HepG2 (cell line): Measurements from ENCODE around the gene MBNL3. TPM values are rescaled to one million over a fixed set of nuclear protein-coding genes. Genes with fewer than 3 reads are reported as not detected.
A peak's percentile ranks its signal among the peaks of the same experiment; 100 is the strongest.

Source experiments
- AGO2 ChIP-seq: fragments of 200-400 bp; formaldehyde crosslinking; optimal IDR thresholded peaks from 2 replicates; pipeline ENCODE3; 2017; ENCODE audit warnings: mild to moderate bottlenecking, low read depth, low read length, moderate library complexity
- AKNA ChIP-seq: sonication (generic); formaldehyde crosslinking; IDR thresholded peaks from 2 replicates; pipeline ENCODE4 v1.4.0; 2020; ENCODE audit warnings: missing genetic modification reagents, borderline replicate concordance
- CBX5 ChIP-seq: sonication (generic); formaldehyde crosslinking; IDR thresholded peaks from 2 replicates; pipeline ENCODE4 v1.4.0; 2020; ENCODE audit warnings: missing genetic modification reagents, borderline replicate concordance
- ELK4 ChIP-seq: sonication (generic); formaldehyde crosslinking; IDR thresholded peaks from 2 replicates; pipeline ENCODE4 v1.9.0; 2021; ENCODE audit warnings: missing genetic modification reagents, borderline replicate concordance
- EZH2 ChIP-seq: conservative IDR thresholded peaks from 2 replicates; pipeline ENCODE4 v1.6.1; 2012; ENCODE audit warnings: mild to moderate bottlenecking, low read depth, low read length, moderate library complexity
- IKZF4 ChIP-seq: sonication (generic); formaldehyde crosslinking; IDR thresholded peaks from 2 replicates; pipeline ENCODE4 v1.5.1; 2020; ENCODE audit warnings: borderline replicate concordance, mild to moderate bottlenecking, low read depth, missing genetic modification reagents; ENCODE audit errors: not compliant biosample characterization
- IRF9 ChIP-seq: sonication (generic); formaldehyde crosslinking; IDR thresholded peaks from 2 replicates; pipeline ENCODE4 v1.8.0; 2022; ENCODE audit warnings: missing genetic modification reagents, mild to moderate bottlenecking, borderline replicate concordance
- LCORL ChIP-seq, 2 experiments: fragments of 450-650 bp in 1 of 2; sonication (generic) in 1 of 2; formaldehyde crosslinking in 1 of 2; IDR thresholded peaks; 2 replicates each; pipeline versions ENCODE4 v1.5.0 to v1.6.1; 2017 to 2020; ENCODE audit warnings: antibody characterized with exemption in 1 of 2, missing genetic modification reagents in 1 of 2
- NFKB2 ChIP-seq: sonication (generic); formaldehyde crosslinking; IDR thresholded peaks from 2 replicates; pipeline ENCODE4 v1.4.0; 2020; ENCODE audit warnings: missing genetic modification reagents, borderline replicate concordance
- SALL1 ChIP-seq: sonication (generic); formaldehyde crosslinking; IDR thresholded peaks from 2 replicates; pipeline ENCODE4 v1.8.0; 2022; ENCODE audit warnings: mild to moderate bottlenecking, missing genetic modification reagents
- SKIL ChIP-seq: sonication (generic); formaldehyde crosslinking; IDR thresholded peaks from 2 replicates; pipeline ENCODE4 v1.8.0; 2022; ENCODE audit warnings: missing genetic modification reagents, mild to moderate bottlenecking, moderate library complexity, borderline replicate concordance
- TEAD3 ChIP-seq: optimal IDR thresholded peaks from 2 replicates; pipeline ENCODE3; 2016; ENCODE audit warnings: borderline replicate concordance
- TEF ChIP-seq: sonication (generic); formaldehyde crosslinking; IDR thresholded peaks from 2 replicates; pipeline ENCODE4 v1.5.0; 2020; ENCODE audit warnings: missing genetic modification reagents
- ZNF775 ChIP-seq: sonication (generic); formaldehyde crosslinking; IDR thresholded peaks from 2 replicates; pipeline ENCODE4 v1.4.0; 2020; ENCODE audit warnings: missing genetic modification reagents, mild to moderate bottlenecking, moderate library complexity, borderline replicate concordance
- polyA plus RNA-seq, 8 experiments: library from polyadenylated mRNA; depleted of rRNA in 3 of 8; stranded (reverse) in 7 of 8; unstranded in 1 of 8; fragments of >200 nt; fragmentation: Illumina TruSeq in 4 of 8; extraction: Trizol in 4 of 8; gene quantifications; 2 replicates each; pipeline versions ENCODE4 v1.2.1 to v1.2.3, GENCODE V29; 2011 to 2016; ENCODE audit warnings: low read depth in 4 of 8, missing spikeins in 1 of 8, mixed read lengths in 1 of 8; ENCODE audit not compliant: insufficient read depth in 1 of 8
- total RNA-seq, 5 experiments: library from RNA; depleted of rRNA; stranded (reverse); fragments of >200 nt; fragmentation: Illumina TruSeq; extraction: Trizol; gene quantifications; 2 replicates each; pipeline ENCODE4 v1.2.3, GENCODE V29; 2016; ENCODE audit warnings: low read depth in 1 of 5

The MBNL3 gene
- total and polyA plus RNA-seq, 2 of the 13 experiments (the other 11 are each of a cell fraction or from before 2014, with no cell fraction given) = 155 to 257 TPM

GRCh38 chrX:132369617-132370326 is 119.1 kb downstream of the MBNL3 start (continued):
- no peak for TF ChIP-seq AKNA (CRISPR knock-in tag)
- TF ChIP-seq AGO2 = no peak
- TF ChIP-seq SALL1 (CRISPR knock-in tag) = peak; percentile 90
- TF ChIP-seq IKZF4 (CRISPR knock-in tag) = no peak
- TF ChIP-seq EZH2 = no peak
- TF ChIP-seq TEF = no peak
- no peak for TF ChIP-seq NFKB2 (CRISPR knock-in tag)
- no peak for TF ChIP-seq IRF9
- peak; percentile 55 for TF ChIP-seq TEAD3
- no peak for TF ChIP-seq SKIL
- TF ChIP-seq LCORL (IDR thresholded peaks at IDR 0.05) = no peak
- 0 out of 2 replicates have a peak, but pooled peaks have one; percentile 20 for TF ChIP-seq LCORL (CRISPR knock-in tag; IDR thresholded peaks at IDR 0.05)
- TF ChIP-seq ZNF775 (CRISPR knock-in tag) = no peak
- 0 out of 2 replicates have a peak, but pooled peaks have one; percentile 37 for TF ChIP-seq CBX5 (CRISPR knock-in tag)
- no peak for TF ChIP-seq ELK4 (CRISPR knock-in tag)
